ENCODE data around the gene CCDC137.

- TF ChIP-seq CTCF (IDR thresholded peaks at IDR 0.05; ENCODE audit: low read length): no peak
- TF ChIP-seq EZH2 (optimal IDR thresholded peaks at IDR 0.05; ENCODE audit: low read depth, low read length): no peak
Measured at GRCh38 chr17:81680150-81680549, 13.6 kb downstream of the CCDC137 start.
